ENCODE results near the gene NFAT5.

GRCh38 chr16:69601250-69601649, 35.5 kb downstream of the NFAT5 start:
- TF ChIP-seq EP300 (IDR thresholded peaks at IDR 0.05) (no peak), CTCF (IDR thresholded peaks at IDR 0.05) (no peak)

All from suprapubic skin (tissue), 3 donors.